Measurements from ENCODE around the gene ASPSCR1.

Gene ASPSCR1

GRCh38 chr17:82052638-82053059 lies 75.2 kb downstream of the ASPSCR1 start:
- in situ Hi-C loops (cut with MboI; ENCODE audit: low sequenced_read_pairs), result no loop called here

DNA sequence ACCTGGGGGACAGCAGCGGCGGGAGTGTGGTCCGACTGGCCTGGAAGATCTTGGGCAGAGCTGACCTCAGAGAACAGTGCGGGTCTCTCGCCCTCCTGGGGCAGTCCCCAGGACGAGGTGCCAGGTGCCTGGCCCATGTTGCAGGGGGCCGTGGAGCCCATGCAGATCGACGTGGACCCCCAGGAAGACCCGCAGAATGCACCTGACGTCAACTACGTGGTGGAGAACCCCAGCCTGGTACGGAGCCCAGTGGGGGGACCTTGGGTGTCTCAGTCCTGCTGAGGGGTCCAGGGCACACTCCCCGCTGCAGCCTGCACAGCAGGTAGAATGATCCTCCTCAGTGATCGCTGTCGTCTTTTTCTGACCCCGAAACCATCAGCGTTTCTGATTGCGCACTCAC lies 75.7 kb downstream of the ASPSCR1 start:
- in situ Hi-C loops (cut with MboI; ENCODE audit: low sequenced_read_pairs), result no loop called here

DNA sequence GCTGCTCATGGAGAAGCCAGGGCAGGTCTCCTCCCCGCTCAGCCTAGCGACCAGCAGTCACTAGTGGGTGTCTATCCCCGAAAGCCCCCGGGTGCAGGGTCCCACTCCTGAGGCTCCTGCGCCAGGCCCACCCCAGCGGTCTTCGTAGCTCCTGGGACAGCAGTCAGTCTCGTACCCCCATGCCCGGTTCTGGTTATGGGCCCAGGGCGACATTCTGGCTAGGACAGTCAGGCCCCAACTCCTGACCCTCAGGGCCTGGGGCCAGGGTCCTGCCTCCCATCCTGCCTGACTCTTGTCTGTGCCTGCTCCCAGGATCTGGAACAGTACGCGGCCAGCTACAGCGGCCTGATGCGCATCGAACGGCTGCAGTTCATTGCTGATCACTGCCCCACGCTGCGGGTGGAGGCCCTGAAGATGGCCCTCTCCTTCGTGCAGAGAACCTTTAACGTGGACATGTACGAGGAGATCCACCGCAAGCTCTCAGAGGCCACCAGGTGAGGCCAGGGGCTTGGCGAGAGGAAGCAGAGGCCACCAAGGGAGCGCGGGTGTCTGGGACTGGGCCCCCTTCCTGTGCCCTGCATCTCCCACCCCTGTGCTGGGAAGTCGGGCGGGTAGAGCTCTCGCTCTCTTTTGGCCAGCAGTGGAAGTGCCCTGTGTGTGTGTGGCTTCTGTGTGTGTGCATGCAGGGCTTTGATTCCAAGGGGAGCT lies 76.3 kb downstream of the ASPSCR1 start:
- in situ Hi-C loops (cut with MboI; ENCODE audit: low sequenced_read_pairs), result no loop called here

- in situ Hi-C loops (cut with MboI; ENCODE audit: low sequenced_read_pairs), result no loop called here
Observed at GRCh38 chr17:82054351-82055022, 77.1 kb downstream of the ASPSCR1 start.

DNA sequence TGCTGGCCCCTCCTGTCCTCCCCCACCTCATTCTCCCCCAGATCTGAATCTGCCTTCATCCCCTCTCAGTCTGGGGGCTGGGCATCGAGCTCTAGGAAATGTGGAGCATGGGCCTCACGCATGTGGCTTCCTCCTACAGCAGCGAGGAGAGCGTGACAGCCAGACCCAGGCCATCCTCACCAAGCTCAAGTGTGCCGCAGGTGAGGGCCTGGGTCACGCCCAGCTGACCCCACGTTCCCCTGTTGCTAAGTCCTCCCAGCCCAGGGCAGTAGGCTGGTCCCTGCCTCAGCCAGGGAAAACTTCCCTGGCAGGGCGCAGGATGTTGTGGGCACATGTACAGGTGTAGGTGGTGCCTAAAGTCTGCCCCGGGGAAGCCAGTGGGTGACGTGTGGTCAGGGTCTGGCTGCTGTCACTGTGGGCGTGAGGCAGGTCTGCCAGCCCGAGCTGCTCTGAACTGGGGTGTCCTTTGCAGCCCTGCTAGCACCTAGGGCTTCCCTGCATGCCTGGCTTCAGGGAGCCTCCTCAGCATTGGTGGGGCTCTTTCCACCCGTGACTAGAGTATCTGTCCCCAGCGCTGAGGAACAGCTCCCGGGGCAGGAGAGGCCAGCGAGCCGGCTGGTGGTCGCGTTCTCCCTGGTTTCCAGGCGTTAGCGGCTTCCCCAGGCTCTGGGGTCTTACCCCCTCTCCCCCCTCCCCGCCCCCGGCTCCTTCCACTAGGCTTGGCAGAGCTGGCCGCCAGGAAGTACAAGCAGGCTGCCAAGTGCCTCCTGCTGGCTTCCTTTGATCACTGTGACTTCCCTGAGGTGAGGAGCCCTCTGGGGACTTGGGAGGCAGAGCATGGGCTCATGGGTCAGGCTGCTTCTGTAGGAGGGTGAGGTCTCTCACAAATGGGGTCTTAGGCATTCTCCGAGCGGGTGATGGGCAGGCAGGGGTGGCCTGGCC lies 77.9 kb downstream of the ASPSCR1 start:
- in situ Hi-C loops (cut with MboI; ENCODE audit: low sequenced_read_pairs), result no loop called here

- in situ Hi-C loops (cut with MboI; ENCODE audit: low sequenced_read_pairs), result no loop called here
Observed at GRCh38 chr17:82055965-82056728, 78.7 kb downstream of the ASPSCR1 start.

DNA sequence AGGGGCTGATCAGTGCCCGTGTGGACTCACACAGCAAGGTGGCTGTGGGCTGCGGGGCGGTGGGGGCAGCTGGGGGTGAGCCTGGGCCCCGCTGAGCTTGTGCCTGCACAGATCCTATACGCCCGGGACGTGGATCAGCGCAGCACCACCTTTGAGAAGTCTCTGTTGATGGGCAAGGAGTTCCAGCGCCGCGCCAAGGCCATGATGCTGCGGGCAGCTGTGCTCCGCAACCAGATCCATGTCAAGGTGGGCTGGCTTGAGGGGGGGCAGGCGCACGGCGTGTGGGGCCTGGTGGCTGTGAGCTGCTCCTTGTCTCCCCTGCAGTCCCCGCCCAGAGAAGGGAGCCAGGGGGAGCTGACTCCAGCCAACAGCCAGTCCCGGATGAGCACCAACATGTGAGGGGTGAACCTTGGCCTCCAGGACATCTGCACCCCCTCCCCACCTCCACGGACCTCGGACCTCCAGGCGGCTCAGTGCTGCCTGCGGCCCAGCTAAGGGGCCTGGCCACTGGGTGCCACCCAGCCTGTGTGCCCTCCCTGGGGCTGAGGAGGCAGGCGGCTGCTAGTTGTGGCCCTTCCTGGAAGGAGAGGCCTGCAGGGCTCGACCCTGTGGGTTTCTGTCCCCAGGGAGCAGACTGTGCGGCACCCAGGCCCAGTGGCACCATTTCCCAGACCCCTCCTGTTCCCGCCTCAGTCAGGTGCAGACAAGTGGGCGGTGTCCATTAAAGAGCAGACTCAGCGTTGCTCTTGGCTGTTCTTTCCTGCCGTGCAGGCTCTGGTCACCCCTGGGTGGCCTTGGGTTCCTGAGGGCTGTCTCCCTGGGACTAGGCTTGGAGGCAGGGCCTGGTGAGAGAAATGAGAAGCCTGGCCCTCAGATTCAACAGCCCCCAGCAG lies 79.5 kb downstream of the ASPSCR1 start:
- in situ Hi-C loops (cut with MboI; ENCODE audit: low sequenced_read_pairs), result no loop called here

GRCh38 chr17:82058230-82058854 lies 80.9 kb downstream of the ASPSCR1 start:
- in situ Hi-C loops (cut with MboI; ENCODE audit: low sequenced_read_pairs), result no loop called here

DNA sequence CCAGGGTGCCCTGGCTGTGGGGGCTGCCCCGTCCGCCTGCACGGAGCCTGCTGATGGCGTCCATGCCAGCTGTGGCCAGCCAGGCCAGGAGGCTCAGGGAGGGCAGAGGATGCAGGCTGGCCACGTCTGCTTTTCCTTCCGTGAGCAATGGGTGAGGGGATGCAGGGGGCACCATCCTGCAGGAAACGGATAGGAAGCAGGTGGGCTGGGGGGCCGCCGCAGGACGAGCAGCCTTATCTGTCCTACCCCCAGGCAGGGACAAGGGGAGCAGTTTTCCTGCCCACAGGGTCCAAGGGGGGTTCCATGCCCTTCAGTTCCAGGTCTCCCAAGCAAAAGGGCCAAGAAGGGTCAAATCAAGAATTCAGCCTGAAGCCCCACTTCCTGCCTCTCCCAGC lies 81.4 kb downstream of the ASPSCR1 start:
- in situ Hi-C loops (cut with MboI; ENCODE audit: low sequenced_read_pairs), result no loop called here

GRCh38 chr17:82059272-82060000 lies 82.0 kb downstream of the ASPSCR1 start:
- in situ Hi-C loops (cut with MboI; ENCODE audit: low sequenced_read_pairs), result no loop called here

GRCh38 chr17:82060001-82060380 lies 82.6 kb downstream of the ASPSCR1 start:
- in situ Hi-C loops (cut with MboI; ENCODE audit: low sequenced_read_pairs), result no loop called here

DNA sequence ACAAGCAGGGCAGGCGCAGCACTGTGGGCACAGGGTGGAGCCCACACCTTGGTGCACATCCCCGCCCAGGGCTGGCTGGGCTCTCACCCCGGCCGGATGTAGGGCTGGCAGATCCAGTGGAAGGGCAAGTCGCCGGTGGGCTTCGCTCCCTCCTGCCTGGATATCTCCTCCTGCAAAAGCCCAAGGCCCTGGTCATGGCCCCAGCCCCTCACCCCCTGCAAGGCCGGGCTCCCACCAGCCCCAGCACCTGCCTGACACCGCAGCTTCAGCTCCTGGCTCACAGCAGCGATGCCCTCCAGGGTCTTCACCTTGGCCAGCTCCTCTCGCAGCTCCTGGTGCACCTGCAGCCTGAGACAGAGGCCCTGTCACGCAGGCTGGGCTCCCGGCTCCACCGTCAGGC lies 83.2 kb downstream of the ASPSCR1 start:
- in situ Hi-C loops (cut with MboI; ENCODE audit: low sequenced_read_pairs), result no loop called here

DNA sequence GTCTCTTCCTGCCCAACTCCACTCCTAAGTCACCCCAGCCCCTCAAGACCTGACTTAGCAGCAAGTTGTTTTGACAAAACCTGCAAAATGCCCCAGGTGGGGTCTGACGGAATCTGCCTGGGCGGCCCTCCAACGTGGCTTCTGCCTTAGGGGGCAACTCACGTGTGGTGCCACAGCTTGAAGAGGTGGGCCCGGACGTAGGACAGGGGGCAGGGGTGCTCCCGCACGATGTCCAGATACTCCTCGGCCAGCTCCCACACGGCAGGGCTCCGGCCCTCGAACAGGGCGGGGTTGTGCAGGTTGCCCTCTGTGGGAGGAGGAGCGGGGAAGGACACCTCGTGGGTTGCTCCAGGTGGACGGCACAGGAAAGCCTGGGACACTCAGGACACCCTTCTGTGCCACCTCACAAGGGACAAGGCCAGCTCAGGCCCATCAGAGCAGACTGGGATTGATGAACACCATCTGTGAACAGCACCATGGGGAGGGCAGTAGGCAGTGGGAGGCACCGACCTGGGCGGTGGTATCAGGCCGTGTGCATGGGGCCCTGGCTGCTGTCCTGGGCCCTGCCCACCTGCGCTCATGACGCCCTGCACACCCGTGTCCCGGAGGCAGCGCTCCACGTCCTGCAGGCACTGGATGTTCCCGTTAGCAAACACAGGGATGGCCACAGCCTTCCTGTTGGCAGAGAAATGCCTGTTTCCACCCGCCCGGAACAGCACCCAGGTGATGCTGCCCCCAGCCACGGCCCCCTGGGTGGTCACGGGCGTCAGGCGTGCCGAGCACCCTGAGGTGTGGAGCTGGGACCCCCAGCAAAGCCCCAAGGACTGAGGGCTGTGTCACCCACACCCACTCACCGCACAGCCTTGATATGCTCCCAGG lies 83.9 kb downstream of the ASPSCR1 start:
- in situ Hi-C loops (cut with MboI; ENCODE audit: low sequenced_read_pairs), result no loop called here

DNA sequence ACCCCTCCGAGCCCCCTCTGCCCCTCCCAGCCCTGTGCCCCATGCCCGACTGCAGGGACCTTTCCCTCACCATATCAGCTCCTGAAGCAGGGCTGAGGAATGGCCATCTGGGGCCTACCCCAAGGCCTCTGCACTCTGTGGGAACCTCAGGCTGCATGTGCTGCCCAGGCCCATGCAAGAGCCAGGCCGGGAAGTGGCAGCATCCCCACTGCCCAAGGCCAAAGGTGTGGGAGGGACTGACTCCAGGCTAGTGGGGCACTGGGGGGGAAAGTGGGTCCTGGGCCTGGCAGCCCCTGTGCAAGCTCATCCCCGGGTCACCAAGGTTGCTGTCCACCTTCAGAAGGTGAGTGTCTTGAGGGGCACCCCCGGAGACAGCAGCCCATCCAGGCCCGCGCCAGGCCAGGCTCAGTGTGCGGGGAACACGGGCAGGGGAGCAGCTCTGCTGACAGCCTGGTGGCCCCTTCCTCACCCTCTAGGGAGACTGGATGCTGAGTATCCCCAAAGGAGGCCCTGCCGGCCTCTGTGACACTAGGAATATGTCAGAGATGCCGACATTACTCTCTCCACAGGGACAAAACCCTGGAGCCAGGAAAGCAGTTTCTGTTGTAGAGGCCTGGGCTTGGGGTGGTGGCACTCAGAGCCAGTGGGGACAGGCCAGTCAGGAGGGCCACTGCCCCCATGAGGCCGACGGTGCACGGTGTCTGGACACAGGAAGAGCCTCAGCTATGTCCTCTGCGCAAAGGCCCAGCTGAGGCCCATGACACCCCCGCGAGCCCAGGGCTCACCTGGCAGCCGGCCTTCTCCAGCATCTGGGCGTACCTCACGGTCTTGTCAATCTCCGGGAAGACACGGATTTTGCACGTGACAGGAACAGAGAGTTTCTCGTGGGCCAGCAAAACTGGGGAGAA lies 84.9 kb downstream of the ASPSCR1 start:
- in situ Hi-C loops (cut with MboI; ENCODE audit: low sequenced_read_pairs), result no loop called here

GRCh38 chr17:82062984-82063368 lies 85.5 kb downstream of the ASPSCR1 start:
- in situ Hi-C loops (cut with MboI; ENCODE audit: low sequenced_read_pairs), result no loop called here

Data from HL-60/S4 (cell line).